ENCODE data around the gene IRS1. TPM values are rescaled to one million over a fixed set of nuclear protein-coding genes. Genes with fewer than 3 reads are reported as not detected.

The IRS1 gene
- total and polyA plus RNA-seq, 8 donors: 3.2 to 12.7 (median 5.5) TPM

DNA sequence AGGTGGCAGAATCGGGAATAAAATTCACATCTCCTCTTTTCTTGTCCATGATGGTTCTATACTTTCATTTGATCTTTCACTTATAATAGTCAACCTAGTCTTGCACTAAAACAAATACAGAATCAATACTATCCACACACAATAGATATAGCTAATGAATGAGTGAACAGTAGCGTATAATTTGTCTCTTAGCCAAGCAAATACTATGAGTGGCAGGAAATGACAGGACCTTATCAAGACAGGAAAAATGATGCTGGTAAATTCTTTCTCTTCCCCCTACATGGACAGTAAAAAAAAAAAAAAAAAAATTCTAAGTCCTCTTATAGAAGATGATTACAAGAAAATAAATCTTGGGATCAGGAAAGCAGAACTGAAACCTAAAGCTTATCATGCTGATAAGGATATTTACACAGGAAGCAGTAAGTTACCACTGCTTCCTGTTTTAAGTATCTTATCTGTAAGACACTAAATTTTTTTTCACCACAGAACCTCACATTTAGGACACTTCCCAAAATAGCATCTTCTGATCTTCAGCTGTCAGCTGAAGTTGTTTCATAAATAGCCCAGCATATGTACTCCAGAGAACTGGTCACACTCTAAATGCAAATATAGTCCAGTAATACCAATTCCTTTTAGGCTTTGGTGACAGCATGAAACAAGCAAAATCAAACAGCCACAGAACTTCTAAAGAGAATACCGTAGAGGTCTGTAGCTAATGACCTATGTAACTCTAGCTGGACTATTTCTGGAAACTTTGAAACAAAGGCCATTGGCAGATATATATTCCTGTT, 27.0 kb downstream of the IRS1 start:
- intact Hi-C loops (cut with DNase I): no loop called here
- ATAC-seq (peak; percentile 31 to 77 (median 71)), DNase-seq (no peak), FAIRE-seq (peak; percentile 80)
- Histone ChIP-seq H3K27ac (peak overlapping the region in 2 of 4 donors; percentile 36 to 38), H3K4me1 (peaks cover 3 to 25% (median 10%) of the 10 kb centered on the region in 3 donors), H3K4me3 (no peak overlapping the region), H3K27me3 (no peaks in the 10 kb centered on the region), H3K9me3 (no peaks in the 10 kb centered on the region), H3K36me3 (no peaks in the 10 kb centered on the region)
- WGBS, 2 donors: 4 to 9% methylated on average over 3 of the region's 3 CpGs
- TF ChIP-seq, protein P1, sequence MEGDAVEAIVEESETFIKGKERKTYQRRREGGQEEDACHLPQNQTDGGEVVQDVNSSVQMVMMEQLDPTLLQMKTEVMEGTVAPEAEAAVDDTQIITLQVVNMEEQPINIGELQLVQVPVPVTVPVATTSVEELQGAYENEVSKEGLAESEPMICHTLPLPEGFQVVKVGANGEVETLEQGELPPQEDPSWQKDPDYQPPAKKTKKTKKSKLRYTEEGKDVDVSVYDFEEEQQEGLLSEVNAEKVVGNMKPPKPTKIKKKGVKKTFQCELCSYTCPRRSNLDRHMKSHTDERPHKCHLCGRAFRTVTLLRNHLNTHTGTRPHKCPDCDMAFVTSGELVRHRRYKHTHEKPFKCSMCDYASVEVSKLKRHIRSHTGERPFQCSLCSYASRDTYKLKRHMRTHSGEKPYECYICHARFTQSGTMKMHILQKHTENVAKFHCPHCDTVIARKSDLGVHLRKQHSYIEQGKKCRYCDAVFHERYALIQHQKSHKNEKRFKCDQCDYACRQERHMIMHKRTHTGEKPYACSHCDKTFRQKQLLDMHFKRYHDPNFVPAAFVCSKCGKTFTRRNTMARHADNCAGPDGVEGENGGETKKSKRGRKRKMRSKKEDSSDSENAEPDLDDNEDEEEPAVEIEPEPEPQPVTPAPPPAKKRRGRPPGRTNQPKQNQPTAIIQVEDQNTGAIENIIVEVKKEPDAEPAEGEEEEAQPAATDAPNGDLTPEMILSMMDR (IDR thresholded peaks at IDR 0.05): no peak

DNA sequence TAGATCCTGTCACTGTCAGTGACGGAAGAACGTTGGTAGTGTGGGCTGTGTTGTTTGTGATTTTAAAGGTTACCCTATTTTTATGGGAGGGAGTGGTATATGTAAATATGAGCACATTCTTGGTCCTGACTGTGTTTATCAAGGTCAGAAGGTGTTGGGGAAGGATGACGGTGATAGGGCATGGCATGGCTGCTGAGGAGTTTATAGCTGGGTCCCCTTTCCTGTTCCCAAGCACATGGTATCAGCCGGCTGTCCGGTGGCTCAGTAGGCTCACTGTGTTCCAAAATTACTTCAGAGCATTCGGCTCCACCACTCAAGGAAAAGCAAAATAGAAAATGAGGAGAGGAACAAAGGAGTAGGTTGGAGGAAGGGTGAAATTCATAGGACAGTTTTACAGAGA, 28.6 kb downstream of the IRS1 start:
- no peaks in the 10 kb centered on the region for H3K9me3 ChIP-seq
- H3K4me3 ChIP-seq: no peak overlapping the region
- no peak for FAIRE-seq
- peaks cover 14 to 33% (median 18%) of the 10 kb centered on the region in 3 donors for H3K4me1 ChIP-seq
- H3K36me3 ChIP-seq: no peaks in the 10 kb centered on the region
- ATAC-seq: no peak
- no peak overlapping the region for H3K27ac ChIP-seq
- WGBS, 2 donors: 68 to 72% methylated on average over 6 of the region's 6 CpGs
- DNase-seq: no peak
- intact Hi-C loops (cut with DNase I): no loop called here
- H3K27me3 ChIP-seq: no peaks in the 10 kb centered on the region
- TF ChIP-seq, protein P1 (IDR thresholded peaks at IDR 0.05): no peak

DNA sequence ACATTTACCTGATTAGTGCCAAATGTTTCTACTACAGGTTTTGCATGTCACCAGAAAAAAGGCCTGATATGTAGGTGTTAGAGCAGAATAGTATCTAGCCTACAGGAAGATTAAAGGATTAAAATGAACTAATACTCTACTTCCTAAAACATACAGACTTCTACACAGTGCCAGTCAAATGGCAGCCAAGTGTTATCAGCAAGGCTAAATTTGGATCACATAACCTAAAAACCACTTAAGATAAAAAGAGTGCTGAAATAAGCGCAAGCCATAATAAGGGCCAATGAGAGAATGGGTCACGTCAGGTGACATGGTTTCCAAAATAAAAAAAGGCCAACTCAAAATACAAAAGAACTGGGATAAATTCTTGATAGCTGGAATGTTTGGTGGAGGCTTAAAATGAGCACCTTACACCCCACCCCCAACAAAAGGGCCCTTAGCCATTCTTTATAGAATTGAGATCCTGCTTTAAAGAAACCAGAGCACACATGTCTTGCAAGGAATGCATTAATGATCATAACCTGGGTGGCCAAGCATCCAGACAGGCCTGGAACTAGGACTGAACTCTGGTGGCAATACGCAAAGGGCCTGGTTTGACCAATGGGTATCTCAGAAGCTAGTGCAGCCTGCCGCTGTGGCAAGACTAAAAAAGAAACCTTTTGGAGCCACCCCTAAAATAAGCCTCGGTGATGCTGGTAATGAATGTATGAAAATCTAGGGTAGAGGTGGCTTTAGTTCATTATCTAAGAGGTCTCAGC, 32.4 kb downstream of the IRS1 start:
- H3K27me3 ChIP-seq: no peaks in the 10 kb centered on the region
- ATAC-seq (peak; percentile 60 to 78 (median 74)), FAIRE-seq (no peak), DNase-seq (no peak)
- TF ChIP-seq, protein P1 (IDR thresholded peaks at IDR 0.05): no peak
- intact Hi-C loops (cut with DNase I): no loop called here
- no peaks in the 10 kb centered on the region for H3K9me3 ChIP-seq
- peaks cover 10 to 22% (median 14%) of the 10 kb centered on the region in 3 donors for H3K4me1 ChIP-seq
- no peaks in the 10 kb centered on the region for H3K36me3 ChIP-seq
- no peak overlapping the region for H3K4me3 ChIP-seq
- peak overlapping the region in 2 of 4 donors; percentile 39 to 55 for H3K27ac ChIP-seq
- WGBS, 2 donors: 70% methylated on average over 5 of the region's 5 CpGs

DNA sequence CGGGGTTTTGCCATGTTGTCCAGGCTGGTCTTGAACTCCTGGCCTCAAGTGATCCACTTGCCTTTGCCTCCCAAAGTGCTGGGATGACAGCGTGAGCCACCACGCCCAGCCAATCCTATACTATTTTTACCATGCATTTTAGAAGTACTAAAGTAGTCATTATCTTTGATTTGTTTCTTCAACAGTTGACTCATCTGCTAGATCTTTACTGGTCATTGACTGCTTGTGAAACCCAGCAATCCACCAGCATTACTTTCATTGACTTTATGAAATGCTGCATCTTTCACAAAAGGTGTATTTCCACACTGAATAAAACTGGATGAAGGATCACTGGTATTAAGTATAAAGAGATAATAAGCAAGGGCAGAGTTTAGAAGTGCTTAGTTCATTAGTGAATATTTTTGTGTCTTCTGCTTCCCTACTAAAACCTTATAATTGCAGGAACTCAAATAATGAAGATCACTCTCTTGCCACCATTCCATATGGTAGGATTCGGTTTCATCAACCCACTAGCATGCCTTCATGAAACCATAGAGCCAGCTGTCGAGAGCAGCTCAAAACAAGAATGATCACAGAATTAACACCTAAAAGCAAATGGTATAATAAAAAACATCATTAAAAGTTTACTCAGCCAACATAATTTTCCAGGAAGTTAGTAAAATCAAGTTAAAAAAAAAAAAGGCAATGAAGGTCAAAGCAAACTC, 33.1 kb downstream of the IRS1 start:
- DNase-seq: no peak
- intact Hi-C loops (cut with DNase I): no loop called here
- Histone ChIP-seq H3K4me3 (no peak overlapping the region), H3K9me3 (no peaks in the 10 kb centered on the region), H3K27ac (peak overlapping the region in 2 of 4 donors; percentile 39 to 55), H3K27me3 (no peaks in the 10 kb centered on the region), H3K36me3 (no peaks in the 10 kb centered on the region), H3K4me1 (peaks cover 8 to 15% (median 10%) of the 10 kb centered on the region in 3 donors)
- FAIRE-seq: no peak
- 84 to 88% methylated on average over 5 of the region's 5 CpGs for WGBS, 2 donors
- TF ChIP-seq, protein P1 (IDR thresholded peaks at IDR 0.05): no peak
- ATAC-seq: peak in 3 of 4 donors; percentile 15 to 67 (median 56)

Measured in pancreas (tissue), 10 donors.